A549 (cell line): ENCODE data around the gene PBX3. TPM values are rescaled to one million over a fixed set of nuclear protein-coding genes. Genes with fewer than 3 reads are reported as not detected.

Source experiments
- ATAC-seq, 2 experiments: fragments of 200-7000 bp in 1 of 2; fragments of >200 bp in 1 of 2; cut with Nextera tagmentation in 1 of 2; cut with Tn5 transposase in 1 of 2; 3 replicates each; pipeline versions ENCODE4 v1.8.0 to v1.9.1; 2018 to 2020; ENCODE audit warnings: mild to moderate bottlenecking in 1 of 2, moderate library complexity in 1 of 2
- CTCF ChIA-PET: fragments of 300-600 bp; sonication (Branson Sonifier 250); formaldehyde crosslinking; extraction: SDS; loops from one replicate; lab custom pipeline; 2021; ENCODE audit warnings: antibody characterized with exemption, inconsistent platforms; lab: Yijun Ruan, JAX
- POLR2A ChIA-PET: fragments of 350-600 bp; formaldehyde crosslinking; extraction: SDS; loops from one replicate; lab custom pipeline; 2021; ENCODE audit warnings: antibody characterized with exemption, inconsistent platforms; lab: Yijun Ruan, JAX
- DNase-seq, 2 experiments: peaks; one replicate each; pipeline versions ENCODE4 v3.0.0 to v3.0.0-alpha.2; 2011 to 2016; ENCODE audit warnings: low read depth in 1 of 2, low spot score in 1 of 2
- FAIRE-seq: peaks from 2 replicates; lab custom pipeline; 2011; peaks lifted over from hg19 to GRCh38; lab: Jason Lieb, UNC
- H3K27ac ChIP-seq, 2 experiments: fragments of >200 bp; sonication (Bioruptor Twin); formaldehyde crosslinking; 3 replicates each; pipeline ENCODE4 v1.5.1; 2016 to 2017
- H3K4me1 ChIP-seq: fragments of >200 bp; sonication (Bioruptor Twin); formaldehyde crosslinking; 3 replicates; pipeline ENCODE4 v1.6.1; 2016
- H3K4me2 ChIP-seq: fragments of >200 bp; sonication (Bioruptor Twin); formaldehyde crosslinking; 3 replicates; pipeline ENCODE4 v1.6.1; 2016
- H3K4me3 ChIP-seq: fragments of >200 bp; sonication (Bioruptor Twin); formaldehyde crosslinking; 3 replicates; pipeline ENCODE4 v1.5.1; 2016
- H3K9me3 ChIP-seq: fragments of >200 bp; sonication (Bioruptor Twin); formaldehyde crosslinking; 3 replicates; pipeline ENCODE4 v1.6.1; 2016
- BHLHE40 ChIP-seq: IDR thresholded peaks from 2 replicates; pipeline ENCODE4 v1.6.1; 2012; ENCODE audit warnings: low read depth, low read length, inconsistent platforms
- CBX2 ChIP-seq: fragments of 200-600 bp; sonication (generic); IDR thresholded peaks from 2 replicates; pipeline ENCODE4 v1.6.1; 2016; ENCODE audit warnings: low read depth, mild to moderate bottlenecking, borderline replicate concordance
- CHD4 ChIP-seq: fragments of 200-600 bp; sonication (generic); IDR thresholded peaks from 2 replicates; pipeline ENCODE4 v1.6.1; 2016; ENCODE audit warnings: antibody characterized with exemption, mild to moderate bottlenecking, borderline replicate concordance
- EHMT2 ChIP-seq: fragments of 200-600 bp; sonication (generic); IDR thresholded peaks from 2 replicates; pipeline ENCODE4 v1.6.1; 2016; ENCODE audit warnings: antibody characterized with exemption, low read depth, mild to moderate bottlenecking, moderate library complexity
- FOSB ChIP-seq: fragments of 250-450 bp; sonication (Bioruptor Pico); IDR thresholded peaks from 2 replicates; pipeline ENCODE4 v1.5.0; 2020; ENCODE audit warnings: mild to moderate bottlenecking, moderate library complexity
- FOSL2 ChIP-seq, 2 experiments: fragments of 450-650 bp in 1 of 2; fragments of >200 bp in 1 of 2; sonication (Bioruptor Twin) in 1 of 2; formaldehyde crosslinking; IDR thresholded peaks; 2 replicates each; pipeline versions ENCODE4 v1.5.0 to v1.6.1; 2016 to 2020; ENCODE audit warnings: mild to moderate bottlenecking in 1 of 2, moderate library complexity in 1 of 2
- FOXS1 ChIP-seq: fragments of 250-450 bp; sonication (Bioruptor Pico); IDR thresholded peaks from 2 replicates; pipeline ENCODE4 v1.5.0; 2020; ENCODE audit warnings: mild to moderate bottlenecking, moderate library complexity
- HDAC2 ChIP-seq: fragments of 200-600 bp; sonication (generic); IDR thresholded peaks from 2 replicates; pipeline ENCODE4 v1.6.1; 2016
- HEYL ChIP-seq: fragments of 250-450 bp; sonication (Bioruptor Pico); IDR thresholded peaks from 2 replicates; pipeline ENCODE4 v1.8.0; 2021; ENCODE audit warnings: mild to moderate bottlenecking, moderate library complexity
- JUN ChIP-seq, 2 experiments: fragments of >200 bp; sonication (Bioruptor Twin); formaldehyde crosslinking; IDR thresholded peaks; 2 replicates in 1 of 2; 3 replicates in 1 of 2; pipeline ENCODE4 v1.6.1; 2016 to 2017
- MAZ ChIP-seq: fragments of 150-350 bp; IDR thresholded peaks from 2 replicates; pipeline ENCODE4 v1.6.1; 2014; ENCODE audit warnings: antibody characterized with exemption, low read depth, low read length, borderline replicate concordance
- NR3C1 ChIP-seq: fragments of >200 bp; sonication (Bioruptor Twin); formaldehyde crosslinking; IDR thresholded peaks from 3 replicates; pipeline ENCODE4 v1.6.1; 2017
- PHF8 ChIP-seq: fragments of 200-600 bp; sonication (generic); IDR thresholded peaks from 2 replicates; pipeline ENCODE4 v1.6.1; 2016; ENCODE audit warnings: low read depth, mild to moderate bottlenecking, antibody characterized with exemption, moderate library complexity, borderline replicate concordance
- RARB ChIP-seq: fragments of 250-450 bp; sonication (Bioruptor Pico); IDR thresholded peaks from 2 replicates; pipeline ENCODE4 v1.8.0; 2021; ENCODE audit warnings: mild to moderate bottlenecking, moderate library complexity
- RNF2 ChIP-seq: fragments of 200-600 bp; sonication (generic); IDR thresholded peaks from 2 replicates; pipeline ENCODE4 v1.6.1; 2016; ENCODE audit warnings: low read depth, mild to moderate bottlenecking, antibody characterized with exemption, moderate library complexity, borderline replicate concordance
- ZSCAN20 ChIP-seq: fragments of 250-450 bp; sonication (Bioruptor Pico); IDR thresholded peaks from 2 replicates; pipeline ENCODE4 v1.8.0; 2022; ENCODE audit warnings: mild to moderate bottlenecking, moderate library complexity
- WGBS: methylation state at CpG from one replicate; pipeline ENCODE4 v1.1.6; 2017; ENCODE audit errors: missing lambda C conversion rate; 5-methylcytosine and 5-hydroxymethylcytosine counted together
- polyA plus RNA-seq, 4 experiments: library from polyadenylated mRNA; depleted of rRNA in 3 of 4; stranded (reverse); fragments of >200 nt; fragmentation: RNase III in 1 of 4; extraction: RNeasy Plus Mini Kit Qiagen cat#74134 plus additional on column Dnase treatment in 1 of 4; gene quantifications; 2 replicates in 3 of 4; 3 replicates in 1 of 4; pipeline ENCODE4 v1.2.3, GENCODE V29; 2011 to 2017
- TF ChIP-seq, protein P1 (sequence below): IDR thresholded peaks from 2 replicates; pipeline ENCODE4 v1.6.1; 2012
- TF ChIP-seq, protein P2 (sequence below): fragments of >200 bp; sonication (Bioruptor Twin); formaldehyde crosslinking; IDR thresholded peaks from 3 replicates; pipeline ENCODE4 v1.6.1; 2016
- TF ChIP-seq, protein P3 (sequence below): IDR thresholded peaks from 2 replicates; pipeline ENCODE4 v1.6.1; 2012

The PBX3 gene
- polyA plus RNA-seq, 2 of the 4 experiments (the other 2 are of a cell fraction): 10.7 to 23.5 TPM

DNA sequence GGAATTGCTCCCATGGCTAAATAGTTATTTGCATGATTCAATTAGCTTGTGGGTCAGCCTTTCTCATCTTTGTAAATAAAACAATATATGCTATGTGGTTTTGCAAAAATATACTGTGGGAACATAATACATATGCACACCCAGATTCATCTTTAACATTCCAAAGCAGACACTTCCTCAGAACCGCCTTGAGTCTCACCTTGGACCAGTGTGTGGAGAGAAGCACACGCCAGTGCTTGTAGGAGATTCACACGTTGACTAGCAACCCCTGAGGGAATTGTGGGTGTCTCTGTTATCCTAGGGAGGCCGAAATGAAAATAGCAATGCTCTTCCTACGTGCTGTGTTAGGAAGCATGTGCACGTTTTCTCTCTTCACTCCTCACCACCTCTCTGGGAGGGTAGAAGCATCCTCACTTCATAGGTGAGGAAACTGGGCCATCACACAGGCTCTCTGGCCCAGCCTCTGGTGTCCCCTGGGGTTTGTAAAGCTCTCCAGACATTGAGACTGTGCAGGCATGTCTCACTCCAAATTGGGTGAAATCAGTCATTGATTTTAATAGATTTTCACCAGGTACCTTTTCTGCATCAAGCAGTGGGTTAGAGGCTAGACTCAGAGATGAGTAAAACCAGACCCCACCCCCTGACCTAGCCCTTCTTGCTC, 221.7 kb downstream of the PBX3 start:
- H3K27ac ChIP-seq: no peak overlapping the region
- CTCF ChIA-PET: no interaction called here
- no peak for TF ChIP-seq HDAC2
- TF ChIP-seq, all 56 proteins: peak for 0
- Histone ChIP-seq H3K4me1 (no peaks in the 10 kb centered on the region), H3K9me3 (no peaks in the 10 kb centered on the region), H3K4me2 (no peak overlapping the region), H3K4me3 (no peak overlapping the region)
- no peak for FAIRE-seq
- no peak for ATAC-seq
- POLR2A ChIA-PET: no interaction called here
- DNase-seq: no peak
- 77% methylated on average over 6 of the region's 6 CpGs for WGBS

DNA sequence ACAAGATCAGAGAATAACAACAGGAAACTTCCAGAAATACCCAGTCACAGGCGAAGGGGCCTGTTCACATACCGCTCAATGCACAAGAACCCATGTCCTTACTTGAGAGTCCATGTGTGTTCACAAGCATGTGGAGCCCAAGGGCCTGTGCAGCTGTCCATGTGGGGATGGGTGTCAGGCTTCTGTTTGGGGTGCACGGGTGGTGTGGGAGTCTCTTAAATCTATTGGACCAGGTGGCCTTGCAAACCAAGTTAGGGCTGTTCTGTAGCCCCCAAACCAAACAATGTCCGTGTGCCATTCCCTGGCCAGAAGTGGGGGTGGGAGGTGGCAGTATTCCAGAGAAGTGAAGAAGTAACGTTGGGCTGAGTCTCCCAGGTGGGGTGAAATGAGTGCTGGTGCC, 222.3 kb downstream of the PBX3 start:
- no peaks in the 10 kb centered on the region for H3K9me3 ChIP-seq
- no peak overlapping the region for H3K4me2 ChIP-seq
- H3K27ac ChIP-seq: no peak overlapping the region
- POLR2A ChIA-PET: no interaction called here
- DNase-seq (no peak), ATAC-seq (no peak), FAIRE-seq (no peak)
- no peak for TF ChIP-seq FOSB (CRISPR knock-in tag)
- no peak for TF ChIP-seq FOXS1 (CRISPR knock-in tag)
- no peak for TF ChIP-seq RARB (CRISPR knock-in tag)
- TF ChIP-seq, protein P1, sequence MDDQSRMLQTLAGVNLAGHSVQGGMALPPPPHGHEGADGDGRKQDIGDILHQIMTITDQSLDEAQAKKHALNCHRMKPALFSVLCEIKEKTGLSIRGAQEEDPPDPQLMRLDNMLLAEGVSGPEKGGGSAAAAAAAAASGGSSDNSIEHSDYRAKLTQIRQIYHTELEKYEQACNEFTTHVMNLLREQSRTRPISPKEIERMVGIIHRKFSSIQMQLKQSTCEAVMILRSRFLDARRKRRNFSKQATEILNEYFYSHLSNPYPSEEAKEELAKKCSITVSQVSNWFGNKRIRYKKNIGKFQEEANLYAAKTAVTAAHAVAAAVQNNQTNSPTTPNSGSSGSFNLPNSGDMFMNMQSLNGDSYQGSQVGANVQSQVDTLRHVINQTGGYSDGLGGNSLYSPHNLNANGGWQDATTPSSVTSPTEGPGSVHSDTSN: no peak
- TF ChIP-seq HDAC2: no peak
- TF ChIP-seq ZSCAN20: no peak
- TF ChIP-seq, protein P2, sequence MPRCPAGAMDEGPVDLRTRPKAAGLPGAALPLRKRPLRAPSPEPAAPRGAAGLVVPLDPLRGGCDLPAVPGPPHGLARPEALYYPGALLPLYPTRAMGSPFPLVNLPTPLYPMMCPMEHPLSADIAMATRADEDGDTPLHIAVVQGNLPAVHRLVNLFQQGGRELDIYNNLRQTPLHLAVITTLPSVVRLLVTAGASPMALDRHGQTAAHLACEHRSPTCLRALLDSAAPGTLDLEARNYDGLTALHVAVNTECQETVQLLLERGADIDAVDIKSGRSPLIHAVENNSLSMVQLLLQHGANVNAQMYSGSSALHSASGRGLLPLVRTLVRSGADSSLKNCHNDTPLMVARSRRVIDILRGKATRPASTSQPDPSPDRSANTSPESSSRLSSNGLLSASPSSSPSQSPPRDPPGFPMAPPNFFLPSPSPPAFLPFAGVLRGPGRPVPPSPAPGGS: no peak
- no peak for TF ChIP-seq FOSL2 (IDR thresholded peaks at IDR 0.05)
- no peak for TF ChIP-seq FOSL2 (CRISPR knock-in tag; IDR thresholded peaks at IDR 0.05)
- no peak for TF ChIP-seq CHD4
- H3K4me3 ChIP-seq: no peak overlapping the region
- CTCF ChIA-PET: no interaction called here
- WGBS: 81% methylated on average over 4 of the region's 5 CpGs
- no peaks in the 10 kb centered on the region for H3K4me1 ChIP-seq

DNA sequence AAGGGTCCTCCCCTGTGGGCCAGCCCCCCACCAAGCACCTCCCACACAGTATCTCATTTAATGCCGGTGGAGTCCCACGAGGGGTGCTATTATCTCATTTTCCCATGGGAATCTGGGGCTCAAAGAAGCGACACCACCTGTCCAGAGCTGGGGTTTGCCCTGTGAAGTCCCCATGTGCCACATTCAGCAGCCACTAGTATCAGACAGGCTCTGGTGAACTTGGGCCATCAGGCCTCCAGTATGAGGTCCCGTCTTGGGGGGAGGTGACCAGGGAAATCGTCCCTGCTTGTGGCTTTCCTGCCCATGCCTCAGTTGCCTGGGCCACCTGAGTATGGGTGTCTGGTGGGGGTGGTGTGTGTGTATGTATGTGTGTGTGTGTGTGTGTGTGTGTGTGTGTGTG, 222.7 kb downstream of the PBX3 start:
- Histone ChIP-seq H3K9me3 (no peaks in the 10 kb centered on the region), H3K27ac (no peak overlapping the region), H3K4me2 (no peak overlapping the region), H3K4me3 (no peak overlapping the region), H3K4me1 (no peaks in the 10 kb centered on the region)
- TF ChIP-seq FOSB (CRISPR knock-in tag): no peak
- TF ChIP-seq CBX2: no peak
- TF ChIP-seq JUN (IDR thresholded peaks at IDR 0.05): no peak
- TF ChIP-seq HEYL (CRISPR knock-in tag): no peak
- TF ChIP-seq NR3C1: no peak
- TF ChIP-seq PHF8: no peak
- TF ChIP-seq EHMT2: no peak
- no peak for TF ChIP-seq RNF2
- no peak for TF ChIP-seq HDAC2
- TF ChIP-seq MAZ: no peak
- no peak for TF ChIP-seq BHLHE40
- TF ChIP-seq, protein P3, sequence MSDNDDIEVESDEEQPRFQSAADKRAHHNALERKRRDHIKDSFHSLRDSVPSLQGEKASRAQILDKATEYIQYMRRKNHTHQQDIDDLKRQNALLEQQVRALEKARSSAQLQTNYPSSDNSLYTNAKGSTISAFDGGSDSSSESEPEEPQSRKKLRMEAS: no peak
- DNase-seq (no peak), FAIRE-seq (no peak), ATAC-seq (no peak)
- WGBS: 92% methylated on average over 2 of the region's 5 CpGs
- ChIA-PET POLR2A (no interaction called here), CTCF (interaction anchor here (0.6 kb wide), 1 partner anchor 212 kb away, joined by 4 read pairs; no protein-coding TSS in a partner anchor)
